GM19351 (cell line): Measurements from ENCODE around the gene HOXD1.

Experiments
- ATAC-seq: cut with Tn5 transposase; IDR thresholded peaks from one replicate; pipeline ENCODE4 v1.9.1; 2021; ENCODE audit warnings: mild to moderate bottlenecking, moderate library complexity; ENCODE audit not compliant: unreplicated experiment

HOXD1 gene

DNA sequence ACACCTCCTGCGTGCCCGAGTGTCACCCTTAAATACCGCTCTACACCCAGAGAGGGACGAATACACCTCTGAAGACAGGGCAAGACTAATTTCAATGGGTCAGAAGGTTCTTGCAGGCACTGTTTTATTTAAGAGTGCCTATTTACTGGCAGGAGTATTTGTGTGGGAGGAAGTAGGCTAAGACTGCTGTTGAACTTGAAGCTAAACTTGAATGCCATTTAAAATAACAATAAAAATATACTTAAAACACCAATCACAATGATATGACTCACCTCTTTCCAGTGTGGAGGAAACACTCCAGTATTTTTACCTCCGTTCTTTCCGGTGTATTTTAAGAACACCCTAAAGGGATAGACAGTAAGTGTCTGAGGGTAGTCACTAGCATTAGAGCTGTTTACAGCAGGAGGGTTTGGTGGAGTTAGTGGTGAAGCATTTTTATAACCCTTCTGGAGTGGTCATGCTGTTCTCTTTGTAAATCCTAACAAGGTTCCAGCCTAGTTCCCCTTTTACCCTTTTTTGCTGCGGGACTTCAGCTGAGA, 9.6 kb upstream of the HOXD1 start:
- ATAC-seq = peak; percentile 31

DNA sequence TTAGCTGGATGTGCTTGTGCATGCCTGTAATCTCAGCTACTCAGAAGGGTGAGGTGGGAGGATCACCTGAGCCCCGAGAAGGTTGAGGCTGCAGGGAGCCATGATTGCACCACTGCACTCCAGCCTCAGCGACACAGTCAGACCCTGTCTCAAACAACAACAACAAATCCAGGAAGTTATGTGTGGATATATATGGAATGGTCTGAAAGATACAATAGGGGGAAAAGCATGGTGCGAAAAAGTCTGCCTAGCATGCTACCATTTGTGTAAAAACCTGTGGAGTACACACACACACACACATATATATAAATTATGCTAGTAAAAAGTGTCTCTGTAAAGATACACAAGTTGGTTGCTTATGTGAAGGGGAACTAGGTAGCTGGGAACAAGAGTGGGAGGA, 6.9 kb upstream of the HOXD1 start:
- no peak for ATAC-seq

DNA sequence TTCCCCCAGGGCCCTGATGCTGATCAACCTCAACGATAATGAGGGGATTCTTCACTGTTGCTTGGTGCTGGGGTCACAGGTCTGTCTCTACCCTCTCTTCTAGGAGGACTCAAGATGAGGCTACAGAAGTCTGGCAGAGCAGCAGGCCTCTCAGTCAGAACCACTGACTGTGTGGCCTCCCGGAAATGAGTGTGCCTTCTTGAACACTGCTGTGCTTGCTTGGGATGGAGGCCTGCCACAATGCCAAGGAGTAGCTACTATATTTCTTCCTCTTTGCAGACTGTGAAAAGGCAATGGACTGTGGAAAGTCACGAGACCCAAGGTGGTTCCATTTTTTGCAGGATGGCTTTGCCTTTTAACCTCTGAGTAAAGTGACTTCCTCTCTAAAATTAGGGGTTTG, 5.8 kb upstream of the HOXD1 start:
- no peak for ATAC-seq

DNA sequence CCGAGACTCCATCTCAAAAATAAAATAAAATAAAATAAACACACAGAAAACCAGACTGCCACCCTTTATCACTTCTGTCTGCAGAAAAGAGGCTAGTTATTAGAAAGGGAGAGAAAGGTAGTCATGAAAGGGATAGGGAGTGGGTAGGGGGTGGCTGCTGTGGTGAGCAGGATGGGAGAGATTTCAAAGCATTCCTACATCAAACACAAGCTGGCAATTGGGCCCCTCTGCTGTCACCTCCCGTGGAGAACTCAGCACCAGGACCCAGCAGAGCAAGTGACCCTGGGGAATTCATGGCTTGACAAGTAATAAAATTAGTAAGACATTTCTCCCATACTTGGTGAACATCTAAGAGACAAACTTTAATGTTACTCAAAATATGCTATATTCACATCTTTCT, 3.7 kb upstream of the HOXD1 start:
- ATAC-seq = no peak

GRCh38 chr2:176186024-176186423, 2.4 kb upstream of the HOXD1 start:
- ATAC-seq = no peak

GRCh38 chr2:176187200-176187898, 1.1 kb upstream of the HOXD1 start:
- ATAC-seq = no peak

- ATAC-seq = no peak
These were observed 559 bp downstream of the HOXD1 start for GRCh38 chr2:176188774-176189680.

DNA sequence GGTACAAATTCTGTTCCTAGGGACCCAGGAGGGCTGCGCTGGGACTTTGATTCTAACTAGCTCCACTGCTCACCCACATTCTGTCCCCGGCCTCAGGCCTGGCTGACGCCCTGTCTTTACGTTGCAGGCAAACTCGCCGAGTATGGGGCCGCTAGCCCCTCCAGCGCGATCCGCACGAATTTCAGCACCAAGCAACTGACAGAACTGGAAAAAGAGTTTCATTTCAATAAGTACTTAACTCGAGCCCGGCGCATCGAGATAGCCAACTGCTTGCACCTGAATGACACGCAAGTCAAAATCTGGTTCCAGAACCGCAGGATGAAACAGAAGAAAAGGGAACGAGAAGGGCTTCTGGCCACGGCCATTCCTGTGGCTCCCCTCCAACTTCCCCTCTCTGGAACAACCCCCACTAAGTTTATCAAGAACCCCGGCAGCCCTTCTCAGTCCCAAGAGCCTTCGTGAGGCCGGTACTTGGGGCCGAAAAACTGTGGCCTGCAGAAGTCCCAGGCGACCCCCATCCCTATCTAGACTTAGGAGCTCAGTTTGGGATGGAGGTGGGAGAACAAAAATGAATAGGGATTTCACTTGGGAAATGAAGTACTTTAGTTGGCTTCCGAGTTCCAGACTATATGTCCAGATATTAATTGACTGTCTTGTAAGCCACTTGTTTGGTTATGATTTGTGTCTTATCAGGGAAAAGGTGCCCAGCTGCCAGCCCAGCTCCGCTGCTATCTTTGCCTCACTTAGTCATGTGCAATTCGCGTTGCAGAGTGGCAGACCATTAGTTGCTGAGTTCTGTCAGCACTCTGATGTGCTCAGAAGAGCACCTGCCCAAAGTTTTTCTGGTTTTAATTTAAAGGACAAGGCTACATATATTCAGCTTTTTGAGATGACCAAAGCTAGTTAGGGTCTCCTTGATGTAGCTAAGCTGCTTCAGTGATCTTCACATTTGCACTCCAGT, 1.5 kb downstream of the HOXD1 start:
- ATAC-seq = no peak

DNA sequence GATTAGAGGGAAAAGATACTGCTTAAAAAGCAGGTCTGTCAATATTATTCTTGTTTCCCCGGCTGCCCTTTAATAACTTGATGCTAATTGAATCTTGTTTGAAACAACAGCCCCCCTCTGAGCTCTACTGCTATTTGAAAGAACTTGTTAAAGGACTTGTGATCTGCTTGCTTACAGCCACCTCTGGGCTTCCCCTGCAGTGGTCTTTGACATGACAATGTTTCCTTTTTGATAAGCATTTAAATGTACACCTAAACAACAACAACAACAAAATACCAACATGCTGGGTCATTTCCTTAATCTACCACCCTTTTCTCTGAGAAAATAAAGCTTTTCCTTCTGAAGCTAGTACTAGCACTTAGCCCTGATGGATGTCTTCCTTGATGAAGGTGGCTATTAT, 3.9 kb downstream of the HOXD1 start:
- no peak for ATAC-seq

GRCh38 chr2:176193048-176193447, 4.6 kb downstream of the HOXD1 start:
- no peak for ATAC-seq

GRCh38 chr2:176199902-176200301, 11.4 kb downstream of the HOXD1 start:
- ATAC-seq = no peak

DNA sequence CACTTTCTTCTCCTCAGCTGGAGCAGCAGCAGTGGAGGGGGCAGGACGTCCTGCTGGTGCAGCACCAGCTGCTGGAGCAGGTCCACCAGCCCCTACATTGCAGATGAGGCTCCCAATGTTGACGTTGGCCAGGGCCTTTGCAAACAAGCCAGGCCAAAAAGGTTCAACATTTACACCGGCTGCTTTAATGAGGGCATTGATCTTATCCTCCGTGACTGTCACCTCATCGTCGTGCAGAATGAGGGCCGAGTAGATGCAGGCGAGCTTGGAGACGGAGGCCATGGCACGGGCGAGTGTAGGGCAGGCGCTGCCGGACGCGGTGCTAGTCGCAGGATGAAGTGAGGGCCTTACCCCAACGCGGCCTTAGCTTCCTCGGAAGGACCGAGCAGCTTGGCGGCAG, 12.5 kb downstream of the HOXD1 start:
- ATAC-seq = no peak

GRCh38 chr2:176202491-176202890, 14.0 kb downstream of the HOXD1 start:
- ATAC-seq = no peak

- no peak for ATAC-seq
These were observed 16.7 kb downstream of the HOXD1 start for GRCh38 chr2:176205126-176205525.

DNA sequence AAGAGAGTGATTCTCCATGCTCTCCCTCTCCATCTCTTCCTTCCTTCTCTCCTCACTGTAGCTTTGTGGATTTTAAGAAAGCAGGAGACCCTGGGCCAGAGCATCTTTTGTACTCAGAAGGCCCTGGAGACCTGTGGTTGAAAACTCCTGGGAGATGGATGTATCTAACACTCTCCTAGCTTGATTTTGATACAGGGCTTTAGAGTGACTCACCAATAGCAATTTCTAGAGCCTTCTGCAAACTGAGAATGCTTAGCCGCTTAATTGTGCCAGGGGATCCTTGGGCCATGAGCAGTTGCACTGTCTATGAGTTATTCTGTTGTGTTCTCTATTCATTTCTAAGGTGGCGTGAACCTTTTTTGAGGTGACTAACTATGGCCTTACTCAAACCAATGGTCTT, 17.7 kb downstream of the HOXD1 start:
- ATAC-seq = no peak

DNA sequence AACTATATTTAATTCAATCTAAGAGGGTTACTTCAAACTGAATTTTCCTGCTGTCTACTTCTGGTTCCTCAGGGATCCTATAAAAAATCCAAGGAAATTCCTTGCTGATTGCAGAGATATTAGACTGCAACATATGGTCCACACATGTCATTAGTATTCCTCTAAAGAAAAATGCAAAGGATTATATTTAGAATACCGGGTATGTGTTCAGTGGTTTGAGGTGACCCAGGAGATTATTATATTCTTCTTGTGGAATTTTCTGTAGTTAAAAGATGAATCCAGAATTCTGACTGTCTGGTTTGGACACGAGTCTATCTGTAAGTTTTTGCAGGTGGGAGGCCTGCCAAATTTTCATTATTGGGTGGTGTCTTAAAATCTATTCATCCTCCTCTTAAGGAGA, 18.2 kb downstream of the HOXD1 start:
- ATAC-seq = no peak

- ATAC-seq = no peak
These were observed 22.6 kb downstream of the HOXD1 start for GRCh38 chr2:176211110-176211509.

GRCh38 chr2:176212276-176212675, 23.8 kb downstream of the HOXD1 start:
- ATAC-seq = no peak

DNA sequence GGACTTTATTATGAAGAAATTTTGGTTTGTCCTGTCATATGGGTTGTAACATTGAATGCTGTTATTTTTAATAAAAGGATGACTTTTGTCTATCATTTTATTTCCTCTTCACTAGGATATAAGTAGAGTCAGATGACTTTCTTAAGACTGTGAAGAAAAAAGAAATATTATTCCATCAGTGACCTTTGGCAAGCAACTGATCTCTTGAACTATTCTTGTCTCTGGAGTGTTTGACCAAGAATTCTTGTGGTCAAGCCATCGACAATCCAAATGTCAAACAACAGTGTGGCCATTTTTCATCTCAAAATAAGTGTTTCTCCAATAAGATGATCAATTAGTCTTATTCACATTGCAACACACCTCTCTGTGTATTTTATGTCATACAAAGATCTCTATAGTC, 24.9 kb downstream of the HOXD1 start:
- ATAC-seq = no peak

GRCh38 chr2:176227874-176228273, 39.4 kb downstream of the HOXD1 start:
- no peak for ATAC-seq

DNA sequence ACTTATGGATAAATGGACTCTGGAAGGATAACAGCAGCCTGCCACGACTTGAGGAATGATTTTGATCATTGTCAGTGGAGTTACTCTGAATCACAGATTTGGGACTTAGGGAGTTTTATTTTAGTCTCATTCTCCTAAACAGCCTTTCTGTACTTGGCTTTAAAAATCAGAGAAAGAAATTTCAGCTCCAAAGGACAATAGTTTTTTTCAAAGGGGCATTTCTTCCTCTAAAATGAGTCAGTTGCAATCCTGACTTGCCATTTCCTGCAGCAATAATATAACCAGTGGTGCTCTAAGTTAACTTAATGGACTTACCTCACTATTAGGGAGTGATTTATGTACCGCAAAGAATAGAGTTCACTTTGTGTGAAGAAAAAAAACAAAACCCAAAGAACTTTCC, 45.7 kb downstream of the HOXD1 start:
- ATAC-seq = no peak
